CD14-positive monocyte (primary cell): Measurements from ENCODE around the gene CDK6. TPM values are rescaled to one million over a fixed set of nuclear protein-coding genes. Genes with fewer than 3 reads are reported as not detected.

Experiments used
- DNase-seq, 3 donors: peaks; one replicate each; pipeline ENCODE4 v3.0.0-alpha.2; 2011 to 2022
- H2AFZ ChIP-seq: 2 replicates; pipeline ENCODE4 v1.6.0; 2012; ENCODE audit warnings: mild to moderate bottlenecking, low read depth, low read length, inconsistent platforms; ENCODE audit not compliant: insufficient read depth, poor library complexity, severe bottlenecking
- H3K27ac ChIP-seq, 2 donors: 1 replicate in 1 of 2; 2 replicates in 1 of 2; pipeline ENCODE4 v1.5.1; 2012 to 2013; ENCODE audit warnings: low read length in 2 of 2, control low read depth in 1 of 2, inconsistent platforms in 1 of 2, low read depth in 1 of 2, mild to moderate bottlenecking in 1 of 2
- H3K27me3 ChIP-seq, 2 donors: one replicate each; pipeline versions ENCODE4 v1.6.0 to v1.6.1; 2011 to 2013; ENCODE audit warnings: low read length in 2 of 2; ENCODE audit not compliant: control insufficient read depth in 2 of 2, insufficient read depth in 2 of 2
- H3K36me3 ChIP-seq, 2 donors: replicated peaks in 1 of 2; 1 replicate in 1 of 2; 2 replicates in 1 of 2; pipeline versions ENCODE4 v1.5.1 to v1.6.1; 2012 to 2013; ENCODE audit warnings: low read length in 2 of 2, control low read depth in 1 of 2, inconsistent platforms in 1 of 2, mild to moderate bottlenecking in 1 of 2; ENCODE audit not compliant: insufficient read depth in 2 of 2, control insufficient read depth in 1 of 2
- H3K4me1 ChIP-seq, 2 donors: 1 replicate in 1 of 2; 2 replicates in 1 of 2; pipeline versions ENCODE4 v1.5.1 to v1.6.1; 2012 to 2013; ENCODE audit warnings: low read length in 2 of 2, control low read depth in 1 of 2, inconsistent platforms in 1 of 2, mild to moderate bottlenecking in 1 of 2, moderate library complexity in 1 of 2; ENCODE audit not compliant: insufficient read depth in 2 of 2, control insufficient read depth in 1 of 2
- H3K4me2 ChIP-seq: replicated peaks from 2 replicates; pipeline ENCODE3; 2012; ENCODE audit warnings: low read length, moderate library complexity, mild to moderate bottlenecking; ENCODE audit not compliant: poor library complexity, severe bottlenecking; ENCODE audit errors: extremely low read depth
- H3K4me3 ChIP-seq, 3 experiments: fragments of 200-600 bp in 1 of 3; sonication (generic) in 1 of 3; replicated peaks in 1 of 3; 1 replicate in 2 of 3; 2 replicates in 1 of 3; pipeline ENCODE4 v1.5.1; 2011 to 2013; ENCODE audit warnings: low read length in 3 of 3, mild to moderate bottlenecking in 3 of 3, control low read depth in 2 of 3, low read depth in 2 of 3, inconsistent platforms in 1 of 3, moderate library complexity in 1 of 3
- H3K79me2 ChIP-seq: 2 replicates; pipeline ENCODE4 v1.6.0; 2012; ENCODE audit warnings: mild to moderate bottlenecking, control low read depth, inconsistent platforms, low read length, moderate library complexity; ENCODE audit not compliant: insufficient read depth
- H3K9ac ChIP-seq: 2 replicates; pipeline ENCODE4 v1.6.0; 2017; ENCODE audit warnings: low read length, mild to moderate bottlenecking; ENCODE audit not compliant: insufficient read depth, poor library complexity, severe bottlenecking
- H3K9me3 ChIP-seq, 2 donors: replicated peaks in 1 of 2; 1 replicate in 1 of 2; 2 replicates in 1 of 2; pipeline versions ENCODE4 v1.5.1 to v1.6.1; 2012 to 2013; ENCODE audit warnings: low read length in 2 of 2, control low read depth in 1 of 2; ENCODE audit not compliant: control insufficient read depth in 1 of 2, insufficient read depth in 1 of 2
- H4K20me1 ChIP-seq: 2 replicates; pipeline ENCODE4 v1.6.0; 2012; ENCODE audit warnings: mild to moderate bottlenecking, low read length, control low read depth, moderate library complexity; ENCODE audit not compliant: insufficient read depth
- H3K27ac Mint-ChIP-seq, 7 donors: one replicate each; pipeline ENCODE4 v1.8.0; 2020; ENCODE audit warnings: mild to moderate bottlenecking in 7 of 7, mixed read lengths in 7 of 7, moderate library complexity in 6 of 7, inconsistent platforms in 2 of 7
- H3K27me3 Mint-ChIP-seq, 3 donors: one replicate each; pipeline ENCODE4 v1.8.0; 2021 to 2022; ENCODE audit warnings: low read depth in 3 of 3, mild to moderate bottlenecking in 3 of 3, mixed read lengths in 3 of 3, moderate library complexity in 3 of 3, inconsistent platforms in 1 of 3
- H3K36me3 Mint-ChIP-seq, 2 donors: one replicate each; pipeline ENCODE4 v1.8.0; 2020; ENCODE audit warnings: mixed read lengths in 2 of 2, inconsistent platforms in 1 of 2, mild to moderate bottlenecking in 1 of 2
- H3K4me1 Mint-ChIP-seq: one replicate; pipeline ENCODE4 v1.8.0; 2020; ENCODE audit warnings: mild to moderate bottlenecking, mixed read lengths
- H3K4me3 Mint-ChIP-seq, 2 donors: one replicate each; pipeline ENCODE4 v1.8.0; 2020; ENCODE audit warnings: mild to moderate bottlenecking in 2 of 2, mixed read lengths in 2 of 2, moderate library complexity in 1 of 2
- H3K9me3 Mint-ChIP-seq, 7 donors: one replicate each; pipeline ENCODE4 v1.8.0; 2020 to 2022; ENCODE audit warnings: mixed read lengths in 7 of 7, mild to moderate bottlenecking in 6 of 7, moderate library complexity in 6 of 7, inconsistent platforms in 2 of 7
- CTCF ChIP-seq: fragments of 200-600 bp; IDR thresholded peaks from one replicate; pipeline ENCODE4 v1.8.0; 2022; ENCODE audit warnings: antibody characterized with exemption, mild to moderate bottlenecking
- WGBS: methylation state at CpG from one replicate; pipeline ENCODE4 v1.1.5; 2013; ENCODE audit warnings: missing lambda C conversion rate; ENCODE audit not compliant: insufficient coverage; 5-methylcytosine and 5-hydroxymethylcytosine counted together
- intact Hi-C, 2 donors: fragments of 100-400 bp; cut with micrococcal nuclease; formaldehyde crosslinking; loops; one replicate each; pipeline versions ENCODE4 v1.15.0 to v1.15.1; 2023
- polyA plus RNA-seq, 3 donors: library from polyadenylated mRNA; depleted of rRNA in 1 of 3; unstranded in 2 of 3; stranded (reverse) in 1 of 3; fragments of 300-500 nt in 2 of 3; fragments of >200 nt in 1 of 3; fragmentation: Illumina TruSeq in 2 of 3; gene quantifications; 1 replicate in 2 of 3; 2 replicates in 1 of 3; pipeline ENCODE4 v1.2.3, GENCODE V29; 2012 to 2021

The CDK6 gene
- polyA plus RNA-seq, 3 donors = 3.4 to 4.3 (median 3.8) TPM

DNA sequence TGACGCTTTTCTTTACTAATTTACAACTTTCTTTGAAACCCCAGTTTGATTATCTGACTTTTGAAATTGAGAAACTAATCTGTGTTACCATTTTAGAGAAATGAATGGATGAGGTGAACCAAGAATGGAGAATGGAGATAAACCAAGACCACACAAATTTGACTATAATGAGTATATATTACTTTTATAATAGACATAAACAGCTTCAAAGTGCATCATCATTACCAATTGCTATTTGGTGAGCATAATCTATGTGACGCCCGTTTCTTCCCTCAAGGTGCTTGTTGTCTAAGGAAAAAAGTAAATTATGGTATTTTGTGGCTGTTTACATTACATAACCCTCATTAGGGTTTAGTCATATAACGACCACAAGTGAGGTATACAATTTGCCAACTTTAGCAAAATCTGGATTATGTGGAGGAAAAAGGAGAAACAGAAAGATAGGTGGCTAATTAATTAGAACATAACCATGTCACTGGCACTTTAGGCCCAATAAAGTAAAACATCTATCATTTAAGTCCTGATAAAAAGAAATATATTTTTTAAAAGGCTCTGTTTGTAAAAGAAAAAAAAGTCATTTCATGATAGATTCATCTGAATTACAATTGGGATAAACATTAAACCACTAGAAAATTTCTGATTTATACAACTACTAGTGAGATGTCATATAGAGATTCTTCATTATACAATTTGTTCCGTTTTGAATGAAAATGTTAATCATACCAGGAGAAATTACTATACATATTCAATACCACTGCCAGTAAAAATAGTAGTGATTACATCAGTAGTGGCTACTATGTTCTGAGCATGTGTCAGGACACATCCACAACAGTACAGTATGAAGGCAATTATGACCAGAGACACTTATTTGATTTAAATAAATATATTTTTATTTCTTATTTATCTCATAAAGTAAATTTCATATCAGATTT lies 128.0 kb downstream of the CDK6 start:
- H3K27ac Mint-ChIP-seq = no peak overlapping the region
- H3K27me3 Mint-ChIP-seq = no peaks in the 10 kb centered on the region
- no peak overlapping the region for H3K4me3 Mint-ChIP-seq
- Histone ChIP-seq H3K9ac (no peak overlapping the region), H3K9me3 (no peaks in the 10 kb centered on the region), H3K4me2 (no peak overlapping the region), H3K4me1 (no peaks in the 10 kb centered on the region), H4K20me1 (no peaks in the 10 kb centered on the region), H3K27me3 (no peaks in the 10 kb centered on the region), H3K36me3 (no peaks in the 10 kb centered on the region), H3K79me2 (no peaks in the 10 kb centered on the region), H3K4me3 (no peak overlapping the region), H3K27ac (no peak overlapping the region), H2AFZ (no peak overlapping the region)
- H3K36me3 Mint-ChIP-seq = no peaks in the 10 kb centered on the region
- peaks cover 0 to 11% (median 0%) of the 10 kb centered on the region in 7 donors for H3K9me3 Mint-ChIP-seq
- WGBS = no CpG with 5 or more reads among the region's 5 CpGs
- TF ChIP-seq CTCF = no peak
- H3K4me1 Mint-ChIP-seq = peaks cover 2% of the 10 kb centered on the region
- intact Hi-C loops = no loop called here
- no peak for DNase-seq

DNA sequence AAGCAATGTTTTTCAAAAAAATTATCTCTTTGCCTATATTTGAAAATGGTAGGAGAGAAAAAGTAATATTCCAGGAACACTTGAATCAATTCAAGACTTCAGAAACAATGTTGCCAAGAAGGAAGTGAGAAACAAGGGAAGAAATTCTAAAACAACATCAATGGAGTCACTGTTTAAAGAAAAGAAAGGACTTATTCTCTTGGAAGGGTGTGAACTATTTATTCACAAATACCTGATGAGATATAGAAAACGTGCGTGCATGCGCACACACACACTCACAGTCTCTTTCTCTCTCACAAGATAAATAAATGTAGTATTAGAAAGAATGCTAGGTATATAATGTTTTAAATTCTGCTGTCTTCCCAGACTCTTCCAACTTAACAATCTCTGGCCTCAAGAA lies 128.9 kb downstream of the CDK6 start:
- Histone ChIP-seq H3K79me2 (no peaks in the 10 kb centered on the region), H4K20me1 (no peaks in the 10 kb centered on the region), H3K4me2 (no peak overlapping the region), H3K27me3 (no peaks in the 10 kb centered on the region), H2AFZ (no peak overlapping the region), H3K36me3 (no peaks in the 10 kb centered on the region), H3K9me3 (no peaks in the 10 kb centered on the region), H3K4me1 (no peaks in the 10 kb centered on the region), H3K27ac (no peak overlapping the region), H3K9ac (no peak overlapping the region), H3K4me3 (no peak overlapping the region)
- peaks cover 2% of the 10 kb centered on the region for H3K4me1 Mint-ChIP-seq
- WGBS = no CpG with 5 or more reads among the region's 3 CpGs
- intact Hi-C loops = no loop called here
- no peak for DNase-seq
- peaks cover 0 to 11% (median 0%) of the 10 kb centered on the region in 7 donors for H3K9me3 Mint-ChIP-seq
- no peaks in the 10 kb centered on the region for H3K27me3 Mint-ChIP-seq
- H3K27ac Mint-ChIP-seq = peak overlapping the region in 1 of 7 donors; percentile 19
- no peak overlapping the region for H3K4me3 Mint-ChIP-seq
- TF ChIP-seq CTCF = no peak
- no peaks in the 10 kb centered on the region for H3K36me3 Mint-ChIP-seq
